OCI-LY3 (cell line): ENCODE results near the gene CHST8.

Source experiments
- EZH2phosphoT487 ChIP-seq: fragments of 200-600 bp; shearing (Covaris generic); IDR thresholded peaks from 2 replicates; pipeline ENCODE4 v1.6.1; 2018; ENCODE audit warnings: antibody characterized with exemption, mixed run types, low read depth
- TF ChIP-seq, protein P1 (sequence below): fragments of 200-600, 300-600 bp; sonication (generic); IDR thresholded peaks from 2 replicates; pipeline ENCODE4 v1.5.1; 2014; ENCODE audit warnings: antibody characterized with exemption, low read length, low read depth

DNA sequence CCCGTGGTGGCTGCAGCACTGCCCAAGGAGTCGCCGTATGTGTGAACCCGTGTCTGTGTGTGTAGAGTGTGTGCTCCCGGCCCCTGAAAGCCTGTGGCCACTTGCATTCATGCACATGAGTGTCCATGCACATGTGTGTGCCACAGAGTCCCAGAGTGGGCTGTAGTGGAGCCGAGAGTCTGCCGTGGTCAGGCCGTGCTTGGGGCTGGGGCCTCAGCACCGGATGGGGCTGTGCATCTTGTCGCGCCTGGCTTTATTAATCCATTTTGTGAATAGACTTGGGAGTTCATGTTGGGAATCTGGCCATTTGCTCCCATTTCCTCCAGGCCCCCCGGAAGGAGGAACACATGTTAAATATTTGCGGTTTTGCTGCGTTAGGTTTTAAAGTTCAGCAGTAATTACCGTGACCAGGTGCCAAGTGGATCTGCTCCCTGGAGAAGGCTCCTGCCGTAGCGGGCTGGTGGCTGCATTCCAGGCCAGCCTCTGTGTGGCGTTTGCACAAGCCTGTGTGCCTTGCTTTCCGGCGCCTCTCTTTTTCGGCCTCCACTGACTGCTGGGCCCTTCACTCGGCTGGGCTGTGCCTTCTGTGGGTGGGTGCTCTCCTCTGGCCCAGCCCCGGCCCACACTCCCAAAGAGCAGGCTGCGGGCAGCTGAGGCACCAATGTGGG lies 105.7 kb downstream of the CHST8 start:
- no peak for TF ChIP-seq EZH2phosphoT487
- TF ChIP-seq, protein P1, sequence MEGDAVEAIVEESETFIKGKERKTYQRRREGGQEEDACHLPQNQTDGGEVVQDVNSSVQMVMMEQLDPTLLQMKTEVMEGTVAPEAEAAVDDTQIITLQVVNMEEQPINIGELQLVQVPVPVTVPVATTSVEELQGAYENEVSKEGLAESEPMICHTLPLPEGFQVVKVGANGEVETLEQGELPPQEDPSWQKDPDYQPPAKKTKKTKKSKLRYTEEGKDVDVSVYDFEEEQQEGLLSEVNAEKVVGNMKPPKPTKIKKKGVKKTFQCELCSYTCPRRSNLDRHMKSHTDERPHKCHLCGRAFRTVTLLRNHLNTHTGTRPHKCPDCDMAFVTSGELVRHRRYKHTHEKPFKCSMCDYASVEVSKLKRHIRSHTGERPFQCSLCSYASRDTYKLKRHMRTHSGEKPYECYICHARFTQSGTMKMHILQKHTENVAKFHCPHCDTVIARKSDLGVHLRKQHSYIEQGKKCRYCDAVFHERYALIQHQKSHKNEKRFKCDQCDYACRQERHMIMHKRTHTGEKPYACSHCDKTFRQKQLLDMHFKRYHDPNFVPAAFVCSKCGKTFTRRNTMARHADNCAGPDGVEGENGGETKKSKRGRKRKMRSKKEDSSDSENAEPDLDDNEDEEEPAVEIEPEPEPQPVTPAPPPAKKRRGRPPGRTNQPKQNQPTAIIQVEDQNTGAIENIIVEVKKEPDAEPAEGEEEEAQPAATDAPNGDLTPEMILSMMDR = no peak
